T follicular helper cell (primary cell): ENCODE measurements around the gene TXNRD3.
"Not testable (repeated sequence)": the region's sequence is repeated elsewhere in the genome, so short reads cannot be mapped to it uniquely, and the experiment has no call there.

ENCODE experiments used
- DNase-seq: peaks from one replicate; pipeline ENCODE4 v3.0.0-alpha.2; 2020; ENCODE audit warnings: low read depth

Gene TXNRD3

DNA sequence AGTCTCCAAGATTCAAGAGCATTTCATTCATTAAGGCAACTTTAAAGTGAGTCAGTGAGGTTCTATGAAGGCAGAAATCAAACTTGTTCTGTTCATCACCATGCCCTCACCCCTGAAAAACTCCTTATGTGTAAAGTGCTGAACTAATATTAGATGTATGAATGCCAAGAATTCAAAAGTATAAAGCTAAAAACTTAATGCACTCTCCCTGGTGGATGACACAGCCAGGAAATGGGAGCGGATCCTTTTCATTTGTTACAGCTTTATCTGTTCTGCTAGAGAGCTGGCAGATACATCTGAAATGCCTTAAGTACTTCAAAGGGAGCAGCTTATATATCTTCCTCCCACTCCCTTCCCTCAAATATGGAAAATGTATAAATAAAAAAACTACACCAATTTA is 8.2 kb downstream of the TXNRD3 start:
- no peak for DNase-seq

DNA sequence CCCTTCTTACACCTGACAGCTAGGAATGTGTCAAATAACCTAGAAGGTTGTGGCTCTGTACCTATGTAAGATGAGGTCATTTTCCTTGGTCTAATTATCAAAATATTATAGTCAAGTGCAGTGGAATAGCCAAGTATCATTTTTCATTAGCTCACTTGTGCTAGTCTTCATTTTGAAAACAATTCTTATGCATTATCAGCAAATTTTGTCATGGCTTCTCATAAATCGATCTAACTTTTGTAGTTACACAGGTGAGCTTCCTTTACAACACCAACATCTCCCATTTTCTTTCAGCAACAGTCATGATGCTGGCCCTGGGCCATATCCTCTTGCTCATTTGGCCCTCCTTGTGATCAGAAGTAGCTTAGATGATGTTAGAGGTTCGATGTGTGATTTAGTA is 10.3 kb downstream of the TXNRD3 start:
- no peak for DNase-seq

DNA sequence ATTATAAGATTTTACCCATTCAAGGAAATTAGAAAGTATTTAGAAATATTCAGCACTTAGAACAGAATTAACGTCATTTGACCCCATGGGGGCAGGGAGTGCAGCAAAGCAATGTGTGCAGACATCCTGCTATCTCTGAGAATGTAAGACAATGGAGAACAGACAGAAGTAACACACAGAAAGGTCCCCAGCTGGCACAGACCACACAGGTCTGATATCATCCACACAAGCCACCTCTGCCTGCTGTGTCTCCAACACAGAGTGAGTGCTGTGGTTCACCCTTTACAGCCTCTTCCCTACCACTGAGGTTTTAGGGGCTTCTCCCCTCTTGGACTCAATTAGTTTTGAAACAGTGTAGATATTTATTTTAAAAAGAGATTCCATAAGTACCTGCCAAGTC is 16.1 kb downstream of the TXNRD3 start:
- no peak for DNase-seq

DNA sequence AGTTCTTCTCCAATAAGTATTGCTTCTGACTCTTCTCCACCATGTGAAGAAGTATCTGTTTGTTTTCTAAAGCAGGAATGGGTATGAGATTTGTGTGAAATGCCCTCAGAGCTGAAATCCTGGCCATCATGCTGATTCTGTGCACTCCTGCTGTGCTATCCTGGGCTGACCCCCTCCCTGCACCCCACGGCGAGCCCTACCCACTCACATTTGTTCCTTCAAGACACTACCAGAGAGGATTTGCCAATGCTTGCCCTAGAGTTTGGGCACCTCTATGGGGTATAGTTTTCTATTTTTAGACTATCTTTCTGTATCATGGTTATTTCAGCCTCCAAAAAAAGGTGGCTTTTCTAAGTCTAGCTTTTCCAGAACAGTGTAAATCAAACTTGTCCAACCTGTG is 18.5 kb downstream of the TXNRD3 start:
- DNase-seq = no peak

DNA sequence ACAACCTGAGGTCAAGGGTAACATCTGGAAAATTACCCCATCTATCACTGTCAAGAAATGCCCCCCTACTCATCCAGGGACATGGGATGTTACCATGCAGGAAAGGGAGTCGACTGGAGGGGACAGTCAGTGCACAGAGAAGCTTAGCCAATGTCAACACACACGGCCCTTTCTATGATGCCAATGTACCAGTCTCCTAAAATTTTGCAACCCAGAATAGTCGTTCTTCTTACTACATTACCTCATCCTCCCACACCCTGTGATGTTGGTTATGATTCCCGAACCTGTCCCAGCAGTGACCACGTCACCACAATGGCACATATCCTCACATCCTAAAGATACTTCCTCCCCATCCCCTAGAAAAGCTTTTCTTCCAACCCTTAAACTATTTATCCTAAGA is 20.1 kb downstream of the TXNRD3 start:
- no peak for DNase-seq

DNA sequence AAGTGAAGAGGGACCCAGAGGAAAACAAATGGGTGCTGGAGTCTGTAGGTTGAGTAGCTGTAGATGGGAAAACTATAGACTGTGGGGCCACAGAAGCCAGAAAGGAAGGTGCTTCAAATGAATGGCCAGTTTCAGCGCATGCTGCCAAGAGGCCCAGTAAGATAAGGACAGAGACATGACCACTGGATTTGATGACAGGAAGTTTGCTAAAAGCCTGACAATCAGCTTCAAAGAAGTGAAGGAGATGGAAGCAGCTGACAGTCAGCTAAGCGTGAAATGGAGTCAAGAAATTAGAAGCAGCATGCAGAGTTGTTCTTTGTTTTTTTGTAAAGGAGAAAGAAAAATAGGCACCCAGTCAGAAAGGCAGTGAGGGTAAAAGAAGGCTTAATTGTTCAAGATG is 24.9 kb downstream of the TXNRD3 start:
- DNase-seq = no peak

DNA sequence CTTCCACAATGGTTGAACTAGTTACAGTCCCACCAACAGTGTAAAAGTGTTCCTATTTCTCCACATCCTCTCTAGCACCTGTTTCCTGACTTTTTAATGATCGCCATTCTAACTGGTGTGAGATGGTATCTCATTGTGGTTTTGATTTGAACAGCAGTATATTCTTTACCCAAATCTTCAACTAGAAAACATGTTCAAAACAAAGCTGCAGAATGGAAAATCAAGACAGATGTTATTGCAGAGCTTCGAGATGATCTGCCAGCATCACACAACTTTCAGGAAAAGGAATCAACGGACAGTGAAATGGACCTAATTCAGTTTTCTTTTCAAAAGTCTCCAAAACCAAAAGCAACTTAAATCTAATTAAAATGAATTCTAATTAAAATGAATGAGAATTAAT is 29.2 kb downstream of the TXNRD3 start:
- DNase-seq = not testable (repeated sequence)

DNA sequence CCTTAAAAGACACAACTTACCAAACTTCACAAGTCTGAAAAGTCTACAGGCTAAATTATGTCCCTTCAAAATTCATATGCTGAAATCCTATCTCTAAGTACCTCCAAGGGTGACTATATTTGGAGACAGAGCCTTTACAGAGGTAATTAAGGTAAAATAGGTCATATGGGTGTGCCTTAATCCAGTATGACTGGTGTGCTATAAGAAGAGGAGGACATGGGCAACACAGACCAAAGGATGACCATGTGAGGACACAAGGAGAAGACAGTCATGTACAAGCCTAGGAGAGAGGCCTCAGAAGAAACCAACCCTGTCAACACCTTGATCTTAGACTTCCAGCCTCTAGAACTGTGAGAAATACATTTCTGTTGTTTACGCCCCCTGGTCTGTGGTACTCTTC is 32.2 kb downstream of the TXNRD3 start:
- no peak for DNase-seq

DNA sequence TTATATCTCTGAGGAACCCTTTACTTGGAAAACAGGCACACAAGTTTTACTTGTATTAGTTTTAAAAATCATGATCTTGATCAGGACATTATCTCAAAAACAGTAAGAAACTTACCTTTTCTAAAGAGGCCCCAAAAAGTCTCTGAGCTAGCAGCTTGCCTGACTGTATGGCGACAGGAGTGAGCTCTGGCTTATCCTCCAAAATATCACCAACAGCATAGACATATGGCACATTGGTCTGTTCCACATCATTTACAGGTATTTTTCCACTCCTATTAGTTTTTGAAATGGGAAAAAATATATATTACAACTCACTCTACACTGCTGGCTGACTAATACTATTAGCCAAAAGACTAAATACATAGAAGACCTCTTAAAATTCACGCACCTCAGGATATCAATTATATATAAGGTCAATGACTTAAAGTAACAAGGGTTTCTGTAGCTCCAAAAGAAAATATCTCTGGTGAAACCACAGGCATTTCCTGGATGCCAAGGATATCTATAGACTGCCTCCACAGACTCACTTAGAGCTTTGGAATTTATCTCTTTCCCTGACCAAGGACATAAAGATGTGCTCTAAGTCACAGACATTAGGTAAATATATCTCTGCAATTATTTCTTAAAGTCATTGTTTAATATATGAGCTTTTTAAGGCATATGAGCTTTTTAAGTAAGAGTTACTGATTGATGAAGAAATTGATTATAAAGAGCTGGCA is 33.1 kb downstream of the TXNRD3 start:
- no peak for DNase-seq

DNA sequence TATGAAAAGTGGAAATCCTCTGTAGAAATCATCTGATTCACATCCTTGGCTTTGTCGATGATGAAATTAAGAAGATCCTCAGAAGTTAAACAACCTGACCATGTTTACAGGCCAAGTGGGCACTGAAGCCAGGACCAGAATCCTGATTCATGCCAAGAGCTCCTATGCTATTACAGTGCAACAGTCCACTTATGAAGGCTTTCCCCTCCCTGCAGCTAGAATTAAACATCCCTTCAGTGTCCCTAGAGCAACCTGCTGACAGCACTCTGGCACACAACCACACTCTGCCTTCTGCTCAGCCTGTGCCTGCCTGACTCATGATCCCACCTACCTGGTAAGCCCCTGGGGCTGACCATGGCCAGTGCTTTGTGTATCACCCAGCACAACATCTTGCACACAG is 33.8 kb downstream of the TXNRD3 start:
- no peak for DNase-seq

DNA sequence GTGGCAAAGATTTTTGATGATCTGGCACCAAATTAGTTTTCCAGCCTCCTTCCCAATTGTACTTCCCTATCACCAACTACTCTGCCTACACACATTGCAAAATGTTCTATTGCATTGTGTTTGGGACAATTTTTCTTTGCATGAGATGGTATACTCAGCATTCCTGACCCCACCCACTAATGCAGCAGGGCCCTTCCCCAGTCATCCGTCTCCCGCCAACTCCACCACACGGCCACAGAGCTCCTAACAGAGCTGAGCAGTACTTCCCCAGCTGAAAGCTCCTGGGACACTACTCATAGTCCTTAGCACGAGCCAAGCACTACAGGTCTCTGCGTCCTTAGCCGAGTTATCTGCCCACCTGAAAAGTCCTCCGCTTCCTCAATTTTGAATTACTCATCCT is 34.2 kb downstream of the TXNRD3 start:
- DNase-seq = no peak

DNA sequence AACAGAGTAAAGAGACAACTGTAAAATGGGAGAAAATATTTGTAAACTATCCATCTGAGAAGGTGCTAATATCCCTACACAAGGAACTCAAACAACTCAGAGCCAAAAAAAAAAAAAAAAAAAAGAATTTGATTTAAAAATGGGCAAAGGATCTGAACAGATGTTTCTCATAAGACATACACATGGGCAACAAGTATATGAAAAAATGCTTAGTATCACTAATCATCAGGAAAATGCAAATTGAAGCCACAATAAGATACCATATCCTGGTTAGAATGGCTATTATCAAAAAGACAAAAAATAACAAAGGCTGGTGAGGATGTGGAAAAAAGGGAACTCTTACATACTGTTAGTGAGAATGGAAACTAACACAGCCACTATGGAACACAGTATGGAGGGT is 36.2 kb downstream of the TXNRD3 start:
- DNase-seq = no peak

DNA sequence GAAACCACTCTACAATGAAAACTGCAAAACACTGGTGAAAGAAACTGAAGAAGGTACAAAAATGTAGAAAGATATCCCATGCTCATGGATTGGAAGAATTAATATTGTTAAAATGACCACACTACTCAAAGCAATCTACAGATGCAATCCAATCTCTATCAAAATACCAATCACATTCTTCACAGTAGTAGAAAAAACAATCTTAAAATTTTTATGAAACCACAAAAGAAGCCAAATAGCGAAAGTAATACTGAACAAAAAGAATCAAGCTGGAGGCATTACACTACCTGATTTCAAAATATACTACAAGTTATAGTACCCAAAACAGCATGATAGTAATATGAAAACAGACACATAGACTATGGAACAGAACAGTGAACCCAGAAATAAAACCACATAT is 36.9 kb downstream of the TXNRD3 start:
- no peak for DNase-seq

DNA sequence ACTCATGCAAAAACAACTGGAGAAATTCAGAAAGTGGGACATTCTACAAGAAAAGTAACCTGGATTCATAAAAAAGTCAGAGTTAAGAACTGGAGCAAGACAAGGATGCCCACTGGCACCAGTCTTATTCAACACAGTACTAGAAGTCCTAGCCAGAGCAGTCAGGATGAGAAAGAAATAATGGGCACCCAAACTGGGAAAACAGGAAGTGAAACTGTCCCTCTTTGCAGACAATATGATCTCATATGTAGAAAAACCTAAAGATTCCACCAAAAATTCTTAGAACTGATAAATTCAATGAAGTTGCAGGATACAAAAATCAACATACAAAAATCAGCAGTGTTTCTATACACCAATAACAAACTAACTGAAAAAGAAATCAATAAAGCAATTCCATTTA is 37.4 kb downstream of the TXNRD3 start:
- no peak for DNase-seq

DNA sequence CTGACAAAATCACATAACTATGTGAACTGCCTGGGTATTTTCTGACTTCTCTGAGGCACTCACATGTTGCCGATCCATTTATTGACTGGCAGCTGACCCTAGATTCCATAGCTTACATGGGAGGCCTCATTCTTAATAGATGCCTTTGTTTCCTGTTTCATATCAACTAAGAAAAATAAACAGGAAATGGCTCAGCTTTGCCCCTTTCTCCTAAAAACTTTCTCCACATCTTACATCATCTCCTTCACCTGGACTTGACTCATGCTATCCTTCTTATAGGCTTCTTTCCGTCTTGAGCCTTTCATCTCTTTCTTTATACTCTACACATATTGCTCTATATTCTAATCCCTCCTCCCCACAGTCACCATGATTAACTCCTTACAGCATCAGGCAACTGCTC is 38.0 kb downstream of the TXNRD3 start:
- no peak for DNase-seq

DNA sequence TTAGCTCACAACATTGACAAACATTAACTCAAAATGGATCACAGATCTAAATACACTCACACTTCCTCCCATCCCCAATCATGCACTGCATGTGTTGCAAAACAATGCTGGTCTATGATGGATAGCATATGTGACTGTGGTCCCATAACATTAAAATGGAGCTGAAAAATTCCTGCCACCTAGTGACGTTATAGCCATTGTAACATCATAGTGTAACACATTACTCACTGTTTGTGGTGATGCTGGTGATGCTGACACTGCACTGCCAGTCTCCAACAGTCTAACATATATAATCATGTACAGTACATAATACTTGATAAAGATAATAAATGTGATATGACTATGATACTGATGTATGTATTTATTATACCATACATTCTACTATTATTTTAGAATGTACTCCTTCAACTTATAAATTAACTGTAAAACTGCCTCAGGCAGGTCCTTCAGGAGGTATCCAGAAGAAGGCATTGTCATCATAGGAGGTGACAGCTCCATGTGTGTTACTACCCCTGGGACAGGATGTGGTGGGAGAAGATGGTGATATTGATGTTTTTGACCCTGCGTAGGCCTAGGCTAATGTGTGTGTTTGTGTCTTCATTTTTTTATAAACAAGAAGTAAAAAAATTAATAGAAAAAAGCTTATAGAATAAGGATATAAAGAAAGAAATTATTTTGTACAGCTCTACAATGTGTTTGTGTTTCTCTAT is 41.3 kb downstream of the TXNRD3 start:
- DNase-seq = no peak

DNA sequence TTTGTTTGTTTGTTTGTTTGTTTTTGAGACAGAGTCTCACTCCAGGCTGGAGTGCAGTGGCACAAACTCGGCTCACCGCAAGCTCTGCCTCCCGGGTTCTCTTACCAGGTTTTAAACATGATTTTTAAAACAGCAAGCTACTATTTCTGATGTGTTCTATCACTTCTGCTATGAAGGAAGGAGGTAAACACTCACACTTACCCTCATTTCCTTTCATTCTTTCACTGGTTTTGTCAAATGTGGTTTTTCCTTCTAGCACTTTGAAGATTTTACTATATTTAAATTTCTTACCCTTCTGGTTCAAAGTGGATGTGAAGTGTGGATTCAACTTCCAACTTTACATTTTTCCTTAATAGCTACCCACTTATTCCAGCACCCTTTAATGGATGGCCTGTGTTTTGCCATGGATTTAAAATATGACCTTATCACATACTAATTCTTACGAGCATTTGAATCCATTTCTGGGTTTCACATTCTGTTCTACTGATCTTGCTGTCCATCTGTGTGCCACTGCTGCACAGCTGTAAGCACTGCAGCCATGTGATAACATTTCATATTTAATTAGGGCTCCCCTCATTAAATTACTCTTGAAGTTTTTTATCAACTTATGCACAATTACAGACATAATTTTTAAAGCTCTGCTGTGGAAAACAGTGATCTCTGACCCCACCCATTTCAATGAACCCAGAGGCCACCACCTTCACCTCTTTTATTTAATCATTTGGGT is 42.3 kb downstream of the TXNRD3 start:
- DNase-seq = no peak

DNA sequence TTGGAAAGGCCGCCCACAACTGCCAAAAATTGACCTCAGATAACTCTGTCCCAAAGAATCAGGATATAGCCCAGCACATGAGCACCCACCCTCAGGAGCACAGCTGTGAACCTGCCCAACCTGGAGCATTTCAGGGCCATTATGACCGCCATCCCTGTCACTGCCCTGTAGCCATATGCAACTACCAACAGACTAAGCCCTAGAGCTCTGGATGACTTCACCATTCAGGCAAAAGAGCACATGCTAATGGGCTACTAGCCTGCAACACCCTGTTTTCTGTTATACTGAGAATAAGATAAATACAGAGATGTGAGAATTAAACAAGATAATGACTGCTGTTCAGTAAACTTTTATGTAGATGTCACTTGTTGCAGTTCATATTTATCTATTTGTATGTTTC is 45.0 kb downstream of the TXNRD3 start:
- no peak for DNase-seq

DNA sequence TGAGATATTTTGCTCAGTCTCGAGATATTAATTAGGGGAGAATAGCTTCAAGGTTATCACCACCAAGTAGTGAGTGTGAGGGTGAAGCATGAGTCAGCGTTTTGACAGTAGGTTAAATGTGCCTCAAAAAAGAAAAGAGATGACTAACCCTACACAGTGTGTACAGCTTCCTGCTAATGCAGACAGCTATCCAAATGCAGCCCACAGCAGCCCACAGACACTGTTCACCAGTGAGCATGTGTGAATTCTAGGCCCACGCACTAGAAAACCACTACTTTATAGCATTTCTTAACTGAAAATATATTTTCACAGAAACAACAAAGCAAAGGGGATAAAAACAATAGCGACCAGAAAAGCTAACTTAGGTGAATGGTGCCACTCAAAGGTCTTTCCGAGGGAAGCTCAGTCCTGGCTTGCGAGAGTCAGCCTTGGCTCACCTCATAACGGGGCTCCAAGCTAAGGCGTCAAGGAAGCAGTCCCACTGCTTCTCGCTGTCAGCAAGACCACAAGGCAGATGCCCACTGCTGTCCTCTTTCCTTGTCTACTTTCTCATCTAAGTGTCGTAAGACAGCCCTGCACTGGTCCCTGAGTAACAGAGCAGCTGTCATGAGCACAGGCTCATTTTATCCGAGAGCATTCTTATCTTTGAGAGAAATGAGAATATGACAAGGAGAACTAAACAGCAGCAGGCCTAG is 47.6 kb downstream of the TXNRD3 start:
- DNase-seq = no peak

DNA sequence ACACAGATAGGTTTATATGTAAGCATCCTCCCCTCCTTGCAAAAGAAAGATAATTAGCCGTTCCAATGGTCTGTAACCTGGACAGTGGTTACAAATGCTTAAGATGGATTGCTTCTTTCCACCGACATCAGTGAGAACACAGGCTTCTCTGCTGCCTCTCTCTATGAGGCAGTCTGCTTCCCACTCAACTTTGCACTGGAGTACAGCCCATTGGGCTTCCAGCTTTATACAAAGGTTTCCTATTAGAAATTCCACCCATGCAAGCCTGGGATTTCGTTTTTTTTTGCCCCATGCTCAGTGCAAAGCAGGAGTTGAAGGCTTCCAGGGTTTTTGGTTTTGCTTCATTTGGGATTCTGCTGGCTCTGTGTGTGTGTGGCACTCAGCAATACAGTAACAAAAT is 48.9 kb downstream of the TXNRD3 start:
- no peak for DNase-seq

DNA sequence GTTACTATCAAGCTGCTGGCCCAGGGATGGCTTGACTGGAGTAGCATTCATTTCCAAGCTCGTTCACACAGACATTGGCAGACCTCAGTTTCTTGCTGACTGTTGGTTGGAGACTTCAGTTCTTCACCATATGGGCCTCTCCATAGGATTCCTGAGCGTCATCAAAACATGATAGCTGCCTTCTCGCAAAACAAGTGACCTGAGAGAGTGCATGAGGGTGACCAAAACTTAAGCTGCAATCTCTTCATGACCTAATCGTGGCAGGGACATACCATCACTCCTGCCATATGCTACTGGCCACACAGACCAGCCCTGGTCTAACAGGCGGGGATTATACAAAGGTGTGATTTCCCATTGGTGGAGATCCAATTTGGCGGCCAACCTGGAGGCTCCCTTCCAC is 50.2 kb downstream of the TXNRD3 start:
- DNase-seq = no peak

DNA sequence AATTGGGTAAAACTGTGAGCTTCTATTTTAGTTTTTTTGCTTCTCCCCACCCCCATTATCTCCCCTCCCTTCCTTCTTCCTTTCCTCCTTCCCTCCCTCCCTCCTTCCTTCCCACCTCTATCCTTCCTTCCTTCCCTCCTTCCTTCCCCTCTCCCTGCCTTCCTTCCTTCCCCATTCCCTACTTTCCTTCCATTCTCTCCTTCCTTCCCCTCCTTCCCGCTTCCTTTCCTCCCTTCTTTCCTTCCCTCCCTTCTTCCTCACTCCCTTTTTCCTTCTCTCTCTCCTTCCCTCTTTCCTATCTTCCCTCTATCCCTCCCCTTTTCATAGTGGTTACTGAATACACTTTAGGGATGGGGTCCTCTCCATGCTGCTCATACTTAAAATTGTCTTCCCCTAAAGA is 55.8 kb downstream of the TXNRD3 start:
- no peak for DNase-seq

DNA sequence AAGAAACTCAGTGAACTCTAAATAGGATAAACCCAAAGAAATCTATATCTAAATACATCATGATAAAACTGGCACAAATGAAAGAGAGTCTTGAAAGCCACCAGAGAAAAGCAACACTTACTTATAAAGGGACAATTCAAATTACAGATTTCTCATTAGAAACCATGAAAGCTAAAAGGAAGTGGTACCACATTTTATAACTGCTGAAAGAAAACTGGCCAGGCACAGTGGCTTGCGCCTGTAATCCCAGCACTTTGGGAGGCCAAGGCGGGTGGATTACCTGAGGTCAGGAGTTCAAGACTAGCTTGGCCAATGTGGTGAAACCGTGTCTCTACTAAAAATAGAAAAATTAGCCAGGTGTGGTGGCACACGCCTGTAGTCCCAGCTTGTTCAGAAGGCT is 59.4 kb downstream of the TXNRD3 start:
- DNase-seq = not testable (repeated sequence)
